Aortic smooth muscle cell (primary cell): ENCODE measurements around the gene LRRIQ4. TPM values are rescaled to one million over a fixed set of nuclear protein-coding genes. Genes with fewer than 3 reads are reported as not detected.

Experiments
- total RNA-seq: library from RNA; depleted of rRNA; stranded (reverse); fragments of >200 nt; gene quantifications from 2 replicates; pipeline ENCODE4 v1.2.3, GENCODE V29; 2014

LRRIQ4 gene
- total RNA-seq = 0.06 TPM in 1 of 2 replicates, not detected in the other

DNA sequence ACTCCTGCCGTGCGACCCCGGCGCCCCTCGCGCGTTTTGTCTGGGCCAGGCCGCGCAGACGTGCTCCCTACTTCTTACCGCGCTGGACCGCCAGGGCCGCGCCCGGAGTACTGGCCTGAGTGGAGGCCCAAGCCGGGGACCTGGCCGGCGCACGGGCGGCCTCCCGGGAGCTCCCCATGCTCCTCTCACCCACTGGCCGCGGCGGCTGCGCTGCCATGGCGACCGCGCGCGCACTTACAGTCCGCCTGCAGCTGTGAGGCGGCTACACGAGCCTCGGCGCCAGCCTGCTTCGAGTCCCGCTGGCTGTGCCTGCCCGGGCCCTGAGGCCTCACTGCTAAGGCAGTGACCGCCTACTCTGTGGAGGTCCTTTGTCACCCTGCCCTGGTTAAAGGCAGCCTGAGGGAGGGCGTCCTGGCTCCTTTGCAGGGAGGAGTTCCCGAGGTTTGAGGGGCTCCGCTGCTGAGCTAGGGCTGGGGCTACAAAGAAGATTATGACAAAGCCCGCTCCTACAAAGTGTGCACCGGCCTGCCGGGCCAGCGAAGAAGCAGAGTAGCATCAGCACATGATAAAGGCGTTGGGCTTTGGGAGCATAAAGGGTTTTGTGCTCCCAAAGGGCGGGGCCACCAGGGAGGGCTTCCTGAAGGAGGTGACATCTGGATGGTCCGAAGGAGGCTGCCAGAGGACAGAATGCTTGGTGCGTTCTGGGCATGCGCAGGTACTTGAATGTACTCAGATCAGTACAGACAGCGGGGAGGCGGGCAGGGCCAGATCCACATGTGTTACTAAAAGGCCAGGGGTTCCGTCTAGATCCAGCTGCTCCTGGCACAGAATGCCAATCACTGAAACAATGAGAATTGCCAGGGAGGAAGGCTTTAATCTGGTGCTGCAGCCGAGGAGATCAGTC, at the start of gene LRRIQ4, which contains the start of gene LRRC34:
Gene LRRIQ4, plus strand, starts transcription at position 539 of the 904 bp plus-strand sequence. CDS start 9,052 bp downstream, outside the sequence.
Gene LRRC34, minus strand, starts transcription at position 573 of the 904 bp plus-strand sequence. Its CDS starts 356 bp downstream, at position 217.

GRCh38 chr3:169764882-169765612, 47.6 kb upstream of the LRRIQ4 start, which contains the start of gene TERC:
TSS of gene TERC (minus strand) at chr3:169765060.

DNA sequence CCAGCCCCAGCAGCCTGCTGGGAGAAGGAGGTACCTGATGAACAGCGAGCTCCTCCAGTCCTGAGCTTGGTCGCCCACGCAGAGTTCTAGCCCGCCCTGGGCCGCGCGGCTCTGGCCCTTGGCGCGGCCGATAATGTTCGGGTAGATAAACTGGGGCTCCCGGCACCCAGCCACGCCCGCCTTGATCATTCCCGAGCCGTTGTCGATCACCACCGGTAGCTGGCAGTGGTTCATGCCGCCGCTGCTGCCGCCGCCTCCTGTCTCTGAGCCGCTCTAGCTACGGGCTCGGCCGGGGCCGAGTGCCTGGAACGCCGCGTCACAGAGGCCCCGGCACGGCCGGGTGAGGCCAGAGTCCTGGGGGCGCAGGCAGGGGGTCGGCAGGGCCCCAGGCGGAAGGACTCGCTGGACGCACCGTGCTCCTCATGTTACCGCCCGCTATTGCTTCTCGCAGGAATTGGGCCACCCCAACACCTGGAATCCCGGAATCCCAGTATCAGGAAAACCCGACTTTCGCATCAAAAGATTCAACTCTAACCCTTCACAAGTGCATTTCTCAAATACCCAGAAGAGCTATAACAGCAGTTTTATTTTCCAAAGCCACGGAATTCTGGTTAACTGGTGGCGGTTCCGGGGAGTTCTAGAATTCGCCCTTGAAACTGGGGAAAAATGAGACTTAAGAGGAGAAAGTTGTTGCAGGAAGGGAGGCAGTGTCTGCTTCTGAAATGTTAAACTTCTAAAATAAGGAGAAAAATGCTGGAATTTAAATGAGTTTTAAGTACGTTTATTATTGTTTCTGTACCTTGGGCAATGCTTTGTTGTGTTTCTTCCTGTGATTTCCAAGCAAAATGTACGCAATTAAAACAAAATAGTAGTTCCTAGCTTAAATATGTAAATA, 43.1 kb upstream of the LRRIQ4 start, which contains the start of gene ACTRT3:
Gene ACTRT3, minus strand, starts transcription at position 275 of the 895 bp plus-strand sequence. Its CDS starts 41 bp downstream, at position 234.

DNA sequence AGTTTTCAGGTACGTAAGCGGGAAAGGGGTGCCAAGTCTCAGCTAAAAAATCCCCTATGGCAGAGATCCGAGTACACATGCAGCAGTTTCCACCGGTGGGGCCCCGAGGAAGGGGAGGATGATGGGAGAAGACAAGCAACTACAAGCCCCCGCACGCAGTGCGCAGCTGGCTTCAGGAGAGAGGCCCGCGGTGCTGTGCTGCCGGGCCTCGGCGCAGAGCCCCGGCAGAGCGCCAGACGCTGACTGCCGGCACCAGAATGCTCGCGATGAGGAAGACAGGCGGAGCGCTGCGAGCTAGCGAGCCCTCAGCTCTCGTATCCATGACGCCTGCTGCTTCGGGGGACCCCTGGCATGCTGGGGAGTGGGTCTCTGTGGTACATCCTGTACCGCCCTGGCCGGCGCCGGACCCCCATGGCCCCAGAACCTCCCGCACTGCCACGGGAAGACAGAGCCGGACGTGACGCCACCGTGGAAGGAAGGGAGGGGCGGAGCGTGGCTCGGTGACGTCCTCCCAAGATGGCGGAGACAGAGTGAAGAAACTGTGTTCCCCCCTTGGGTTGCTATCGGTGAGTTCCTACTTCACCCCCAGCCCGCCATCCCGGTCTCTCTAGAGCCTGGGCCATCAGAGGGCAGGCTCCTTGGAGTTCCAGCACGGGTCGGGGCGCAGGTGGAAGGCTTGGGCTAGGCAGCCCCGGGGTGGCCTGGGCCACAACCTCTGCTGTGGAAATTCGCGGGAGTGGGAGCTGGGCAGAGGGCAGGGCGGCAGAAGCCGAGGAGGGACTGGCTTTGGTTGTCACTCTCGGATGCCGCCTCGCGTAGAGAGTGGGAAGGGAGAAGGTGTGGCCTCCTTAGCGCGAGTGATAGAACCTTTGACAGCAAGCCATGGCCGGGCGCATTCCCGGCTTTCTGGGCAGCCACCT, 39.5 kb upstream of the LRRIQ4 start, which contains the start of gene MYNN:
Gene MYNN, plus strand, starts transcription at position 500 of the 920 bp plus-strand sequence. CDS start 900 bp downstream, outside the sequence.

GRCh38 chr3:169869484-169870220, 57.0 kb downstream of the LRRIQ4 start, which contains the start of gene LRRC31:
TSS of gene LRRC31 (minus strand) at chr3:169869935. CDS start at chr3:169869807, 128 bp downstream.

Other genes with a start within 250 kb of the LRRIQ4 start
- 44.1 and 44.6 TPM in 2 replicates for gene MECOM, start 149.2 kb upstream of the LRRIQ4 start, total RNA-seq
- gene TERC, start 47.8 kb upstream of the LRRIQ4 start, total RNA-seq = 36.7 and 65.9 TPM in 2 replicates
- 5.8 and 6.1 TPM in 2 replicates for gene ACTRT3, start 43.3 kb upstream of the LRRIQ4 start, total RNA-seq
- 22.1 and 25.6 TPM in 2 replicates for gene MYNN, start 39.5 kb upstream of the LRRIQ4 start, total RNA-seq
- 3.4 and 3.8 TPM in 2 replicates for gene LRRC34, start within 50 bp of the LRRIQ4 start, total RNA-seq
- not detected in 2 replicates for gene LRRC31, start 57.1 kb downstream of the LRRIQ4 start, total RNA-seq
- not detected in 2 replicates for gene SAMD7, start 98.7 kb downstream of the LRRIQ4 start, total RNA-seq
- 62.1 and 65.7 TPM in 2 replicates for gene SEC62, start 153.9 kb downstream of the LRRIQ4 start, total RNA-seq
- gene GPR160, start 225.1 kb downstream of the LRRIQ4 start, total RNA-seq = 0.56 and 0.92 TPM in 2 replicates